Bronchial epithelial cell (primary cell): ENCODE measurements around the gene SLC43A3. TPM values are rescaled to one million over a fixed set of nuclear protein-coding genes. Genes with fewer than 3 reads are reported as not detected.

Experiments
- DNase-seq: peaks from one replicate; pipeline ENCODE4 v3.0.0-alpha.2; 2010; ENCODE audit warnings: low read depth
- FAIRE-seq: peaks from 2 replicates; lab custom pipeline; 2011; peaks lifted over from hg19 to GRCh38; lab: Jason Lieb, UNC
- H3K27me3 ChIP-seq: 2 replicates; pipeline ENCODE4 v1.5.1; 2011; ENCODE audit warnings: low read length; ENCODE audit not compliant: control insufficient read depth, insufficient read depth
- H3K36me3 ChIP-seq: 2 replicates; pipeline ENCODE4 v1.5.1; 2011; ENCODE audit warnings: low read length; ENCODE audit not compliant: control insufficient read depth, insufficient read depth
- H3K4me3 ChIP-seq: 2 replicates; pipeline ENCODE4 v1.5.1; 2011; ENCODE audit warnings: mild to moderate bottlenecking, low read depth, low read length, control low read depth
- total RNA-seq: library from RNA; depleted of rRNA; stranded (reverse); fragments of >200 nt; gene quantifications from 2 replicates; pipeline ENCODE4 v1.2.1, GENCODE V29; 2014
- TF ChIP-seq, protein P1 (sequence below): IDR thresholded peaks from 2 replicates; pipeline ENCODE4 v1.5.1; 2011; ENCODE audit warnings: mild to moderate bottlenecking, moderate library complexity, low read length, control low read depth, inconsistent platforms; ENCODE audit not compliant: insufficient read depth, severe bottlenecking

The SLC43A3 gene
- total RNA-seq, 1 donor from 2014 or later: 1.8 TPM

DNA sequence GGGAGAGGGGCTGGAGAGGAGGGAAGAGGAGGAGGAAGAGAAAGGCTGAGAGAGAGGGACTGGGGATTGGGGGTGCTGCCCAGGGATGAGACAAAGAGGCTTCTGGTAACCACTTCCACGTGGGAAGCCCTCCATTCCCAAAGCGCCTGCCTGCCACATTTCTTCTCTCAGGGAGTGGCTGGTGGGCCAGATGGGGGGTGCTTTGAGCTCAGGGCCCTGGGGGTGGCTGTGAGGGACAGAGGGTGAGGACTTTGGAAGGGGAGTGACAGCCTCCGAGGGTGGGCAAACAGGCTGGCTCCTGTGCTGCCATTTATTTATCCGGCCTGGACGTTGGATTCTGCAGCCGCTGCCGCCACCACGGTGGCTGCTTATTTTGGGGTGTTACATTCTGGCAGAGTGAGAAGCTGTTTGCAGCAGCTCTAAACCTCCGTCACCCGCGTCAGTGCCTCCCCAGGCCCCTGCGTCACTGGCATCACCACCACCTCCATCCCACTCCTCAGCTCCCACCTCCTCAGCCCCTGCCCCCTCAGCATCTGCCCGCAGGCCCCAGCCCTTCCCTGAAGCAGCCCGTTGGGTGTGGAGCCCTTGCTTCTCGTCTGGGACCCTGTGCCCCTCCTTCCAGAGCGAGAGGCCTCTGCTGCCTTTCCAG, 35.0 kb upstream of the SLC43A3 start:
- FAIRE-seq: no peak
- H3K36me3 ChIP-seq: no peaks in the 10 kb centered on the region
- DNase-seq: no peak
- H3K27me3 ChIP-seq: peaks cover 35% of the 10 kb centered on the region
- no peak overlapping the region for H3K4me3 ChIP-seq
- TF ChIP-seq, protein P1, sequence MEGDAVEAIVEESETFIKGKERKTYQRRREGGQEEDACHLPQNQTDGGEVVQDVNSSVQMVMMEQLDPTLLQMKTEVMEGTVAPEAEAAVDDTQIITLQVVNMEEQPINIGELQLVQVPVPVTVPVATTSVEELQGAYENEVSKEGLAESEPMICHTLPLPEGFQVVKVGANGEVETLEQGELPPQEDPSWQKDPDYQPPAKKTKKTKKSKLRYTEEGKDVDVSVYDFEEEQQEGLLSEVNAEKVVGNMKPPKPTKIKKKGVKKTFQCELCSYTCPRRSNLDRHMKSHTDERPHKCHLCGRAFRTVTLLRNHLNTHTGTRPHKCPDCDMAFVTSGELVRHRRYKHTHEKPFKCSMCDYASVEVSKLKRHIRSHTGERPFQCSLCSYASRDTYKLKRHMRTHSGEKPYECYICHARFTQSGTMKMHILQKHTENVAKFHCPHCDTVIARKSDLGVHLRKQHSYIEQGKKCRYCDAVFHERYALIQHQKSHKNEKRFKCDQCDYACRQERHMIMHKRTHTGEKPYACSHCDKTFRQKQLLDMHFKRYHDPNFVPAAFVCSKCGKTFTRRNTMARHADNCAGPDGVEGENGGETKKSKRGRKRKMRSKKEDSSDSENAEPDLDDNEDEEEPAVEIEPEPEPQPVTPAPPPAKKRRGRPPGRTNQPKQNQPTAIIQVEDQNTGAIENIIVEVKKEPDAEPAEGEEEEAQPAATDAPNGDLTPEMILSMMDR: no peak

DNA sequence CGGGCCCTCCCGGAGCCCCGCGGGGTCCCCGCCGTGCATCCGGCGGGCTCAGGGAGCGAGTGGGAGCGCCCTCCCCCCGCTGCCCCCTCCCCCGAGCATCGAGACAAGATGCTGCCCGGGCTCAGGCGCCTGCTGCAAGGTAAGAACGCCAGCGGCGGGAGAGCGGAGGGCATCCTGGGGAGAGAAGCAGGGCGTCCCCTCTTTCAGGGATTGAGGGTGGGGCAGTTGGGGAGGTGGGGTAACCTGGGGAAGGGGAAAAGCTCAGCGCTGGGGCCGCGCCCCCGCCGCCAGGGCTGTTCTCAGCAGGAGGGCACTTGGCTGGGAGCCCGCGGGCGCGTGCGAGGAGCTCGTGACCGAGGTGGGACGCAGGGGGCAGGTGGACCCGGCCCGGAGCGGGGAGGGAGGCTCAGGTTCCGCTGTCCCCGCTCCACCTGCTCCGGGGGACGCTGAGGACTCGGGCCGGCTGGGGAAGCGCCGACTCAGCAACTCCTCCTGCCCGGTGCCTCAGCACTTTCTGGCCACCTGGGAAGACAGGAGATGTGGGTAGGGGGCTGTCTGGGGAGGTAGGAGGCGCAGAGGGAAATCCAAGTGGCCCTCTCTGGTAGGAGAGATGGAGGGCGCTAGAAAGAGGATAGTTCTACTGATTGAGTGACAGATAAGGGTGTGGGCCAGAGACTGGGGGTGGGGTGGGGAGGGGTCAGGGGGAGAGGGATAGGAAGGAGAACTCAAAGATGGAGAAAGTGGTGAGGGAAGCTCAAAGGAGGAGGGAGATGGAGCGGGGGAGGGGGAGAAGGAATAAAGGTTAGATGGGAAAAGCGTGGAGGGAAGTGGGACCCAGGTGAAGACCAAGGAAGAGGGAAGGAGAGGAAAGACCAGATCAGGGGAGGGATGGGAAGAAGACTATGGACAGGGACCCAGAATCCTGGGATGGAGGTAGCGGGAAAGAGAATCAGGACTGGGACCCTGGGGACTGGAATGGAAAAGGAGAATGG, 34.1 kb upstream of the SLC43A3 start:
- Histone ChIP-seq H3K36me3 (no peaks in the 10 kb centered on the region), H3K4me3 (no peak overlapping the region), H3K27me3 (peaks cover 35% of the 10 kb centered on the region)
- TF ChIP-seq, protein P1: no peak
- FAIRE-seq (no peak), DNase-seq (no peak)

DNA sequence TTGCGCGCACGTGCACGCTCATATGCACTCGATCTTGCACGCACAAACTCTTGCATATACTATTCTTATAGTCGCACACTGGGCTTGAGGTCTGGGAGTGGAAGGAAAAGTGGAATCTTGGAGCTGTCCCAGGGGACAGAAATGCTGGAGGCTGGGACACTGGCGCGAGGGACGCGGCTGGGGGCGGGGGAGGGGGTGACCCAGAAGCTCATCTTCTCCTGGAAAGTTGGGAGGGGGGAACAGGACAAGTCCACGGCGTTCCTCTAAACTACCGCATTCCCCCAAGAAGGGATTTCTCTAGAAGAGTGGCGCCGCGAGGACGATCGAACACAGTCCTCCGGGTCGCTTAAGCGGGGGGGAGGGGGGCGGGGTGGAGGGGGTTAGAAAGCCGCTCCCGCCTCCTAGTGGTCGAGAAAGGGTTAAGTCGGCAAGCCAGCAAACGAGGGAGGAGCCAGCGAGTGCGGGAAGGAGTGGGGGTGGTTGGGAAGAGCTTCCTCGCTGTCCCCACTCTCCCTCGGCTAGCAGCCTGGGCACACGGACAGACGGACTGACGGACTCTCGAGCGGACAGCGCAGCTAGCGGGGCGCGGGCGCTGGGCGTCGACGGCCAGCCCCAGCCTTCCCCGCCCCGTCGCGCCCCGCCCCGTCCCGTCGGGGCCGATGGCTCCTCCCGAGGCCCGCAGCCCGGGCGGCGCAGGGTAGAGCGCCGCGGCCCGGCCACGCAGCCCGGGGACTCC, 33.3 kb upstream of the SLC43A3 start, which contains the start of gene RTN4RL2:
Gene RTN4RL2, plus strand, starts transcription at position 507 of the 736 bp plus-strand sequence. CDS start 338 bp downstream, outside the sequence.
- Histone ChIP-seq H3K27me3 (peaks cover 35% of the 10 kb centered on the region), H3K36me3 (no peaks in the 10 kb centered on the region), H3K4me3 (peak within 1 kb of the TSS; percentile 15)
- FAIRE-seq (no peak), DNase-seq (no peak)
- TF ChIP-seq, protein P1: peak; percentile 46

DNA sequence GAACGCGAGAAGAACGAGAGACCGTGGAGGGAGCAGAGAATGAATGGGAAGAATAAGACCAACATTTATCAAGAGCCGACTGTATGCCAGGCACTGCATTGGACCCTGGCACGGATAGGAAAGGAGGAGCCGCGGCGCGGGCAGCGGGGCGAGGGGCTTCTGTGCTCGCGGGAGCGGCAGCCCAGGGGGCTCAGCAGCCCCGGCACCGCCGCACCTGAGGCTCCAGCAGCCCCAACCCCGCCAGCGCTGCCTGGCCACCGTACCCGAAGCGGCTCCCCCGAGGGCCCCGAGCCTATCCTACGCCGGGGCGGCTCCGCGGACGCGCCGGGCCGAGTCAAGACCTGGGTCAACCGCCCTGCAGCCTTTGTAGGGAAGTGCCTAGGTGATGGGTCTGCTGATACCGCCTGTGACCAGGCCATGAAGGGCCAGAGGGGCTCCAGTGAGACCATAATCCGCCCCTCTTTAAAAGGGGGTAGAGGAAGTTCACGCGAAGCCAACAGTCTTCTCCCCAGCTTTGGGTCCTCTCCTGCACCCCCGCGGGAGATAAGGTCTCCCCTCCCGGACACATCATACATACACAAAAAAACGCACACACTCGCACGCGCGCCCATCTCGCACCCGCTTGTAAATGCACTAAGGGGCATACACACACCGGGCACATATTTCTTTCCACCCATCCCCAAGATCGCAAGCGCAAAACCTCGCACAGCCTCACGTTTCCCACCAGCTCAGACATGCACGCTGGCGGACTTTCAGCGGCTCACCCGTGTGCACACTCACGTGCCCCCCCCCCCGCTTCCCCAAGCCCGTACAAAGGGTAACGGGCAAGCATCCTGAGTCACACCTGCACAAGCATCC, 32.5 kb upstream of the SLC43A3 start:
- TF ChIP-seq, protein P1: no peak
- DNase-seq (no peak), FAIRE-seq (no peak)
- no peak overlapping the region for H3K4me3 ChIP-seq
- H3K36me3 ChIP-seq: no peaks in the 10 kb centered on the region
- peaks cover 37% of the 10 kb centered on the region for H3K27me3 ChIP-seq
